GM18505 (cell line): ENCODE results near the gene LYL1.
"Not testable (repeated sequence)": the region's sequence is repeated elsewhere in the genome, so short reads cannot be mapped to it uniquely, and the experiment has no call there.

Source experiments
- ATAC-seq: cut with Tn5 transposase; IDR thresholded peaks from one replicate; pipeline ENCODE4 v1.9.1; 2021; ENCODE audit not compliant: unreplicated experiment
- POLR2A ChIP-seq: IDR thresholded peaks from 4 replicates; pipeline ENCODE4 v1.6.1; 2011; ENCODE audit warnings: borderline replicate concordance; ENCODE audit not compliant: insufficient read depth, insufficient read length; ENCODE audit errors: extremely low read depth

Gene LYL1

DNA sequence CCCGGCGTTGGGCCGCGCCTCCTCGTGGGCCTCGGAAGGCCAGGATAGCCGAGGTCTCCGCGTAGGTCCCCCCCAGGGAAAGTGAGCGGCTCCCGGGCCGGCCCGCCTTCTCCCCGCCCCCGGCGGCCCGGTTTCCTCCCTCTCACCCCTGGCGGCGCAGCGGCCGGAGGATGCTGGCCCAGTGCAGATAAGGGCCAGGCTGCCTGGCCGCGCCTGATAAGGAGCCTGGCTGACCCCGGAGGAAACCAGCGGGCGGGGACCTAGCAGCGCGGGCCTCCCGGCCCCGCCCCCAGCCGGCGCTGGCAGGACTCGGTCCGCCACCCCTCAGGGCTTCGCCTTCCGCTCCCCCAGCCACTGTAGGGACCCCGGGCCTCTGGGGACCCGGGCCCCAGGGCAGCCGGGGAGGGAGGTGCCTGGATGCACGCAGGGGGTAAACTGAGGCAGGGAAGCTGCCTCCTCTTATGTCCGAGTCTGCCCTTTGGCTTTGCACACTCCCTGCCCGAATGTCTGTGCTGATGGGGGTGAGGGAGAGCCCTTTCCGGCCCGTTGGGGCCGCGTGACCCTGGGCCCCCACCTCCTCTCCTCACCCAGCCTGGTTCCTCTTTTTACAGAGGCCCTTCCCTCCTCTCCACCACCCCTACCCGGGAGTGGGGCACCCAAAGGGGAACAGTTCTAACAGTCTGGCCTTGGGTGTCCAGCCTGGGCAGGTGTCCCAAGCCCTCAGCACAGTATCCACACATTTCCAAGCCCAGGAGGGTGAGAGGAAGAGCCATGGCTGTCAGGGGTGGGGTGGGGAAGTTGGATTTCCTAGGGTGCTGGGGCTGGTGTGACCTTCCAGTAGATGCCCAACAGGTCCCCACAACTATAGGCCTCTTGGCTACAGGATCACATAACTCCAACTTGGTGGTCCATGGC, at the start of gene LYL1:
Gene LYL1 (minus strand): TSS at position 193 of the 915 bp plus-strand sequence. CDS start 1,687 bp downstream, outside the sequence.
- ATAC-seq: peak; percentile 32

DNA sequence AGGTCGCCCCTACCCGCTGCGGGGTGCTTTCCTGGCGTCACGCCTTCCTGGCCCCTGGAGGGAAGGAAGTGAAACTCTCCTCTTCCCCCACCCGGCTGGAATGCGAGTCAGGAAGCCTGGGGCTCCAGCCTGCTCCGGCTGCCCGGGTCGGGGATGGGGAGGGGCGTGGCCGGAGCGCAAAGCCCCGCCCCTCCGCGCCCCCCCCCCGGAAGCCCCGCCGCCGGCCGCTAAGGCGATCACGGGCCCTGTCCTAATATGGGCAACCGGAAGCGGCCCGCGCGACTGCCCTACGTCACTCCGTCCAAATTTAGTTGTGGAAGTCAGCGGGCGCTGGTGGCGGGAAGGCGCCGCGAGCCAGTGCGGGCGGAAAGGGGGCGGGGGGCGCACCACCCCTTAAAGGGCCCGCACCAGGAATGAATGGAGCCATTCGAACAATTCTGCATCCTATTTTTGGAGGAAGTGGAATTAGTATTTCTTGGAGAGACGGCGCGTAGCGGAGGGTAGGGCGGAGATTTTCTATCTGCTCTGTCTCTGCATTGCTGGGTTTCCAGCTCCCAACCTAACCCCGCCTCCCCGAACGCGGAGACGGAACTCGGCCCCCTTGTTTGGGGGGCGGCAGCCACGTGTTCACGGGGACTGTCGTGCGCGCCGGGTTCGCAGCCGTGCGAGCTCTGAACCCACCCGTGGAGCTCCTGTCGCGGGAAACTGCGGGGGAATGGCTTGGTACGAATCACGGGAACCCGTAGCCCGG, 49.1 kb upstream of the LYL1 start:
- ATAC-seq: peak; percentile 37
- TF ChIP-seq POLR2A: peak; percentile 53

More for the DNA sequence above, at the start of gene LYL1:
- TF ChIP-seq POLR2A: peak; percentile 68

GRCh38 chr19:13150931-13151604, 48.4 kb upstream of the LYL1 start:
- no peak for ATAC-seq
- no peak for TF ChIP-seq POLR2A

DNA sequence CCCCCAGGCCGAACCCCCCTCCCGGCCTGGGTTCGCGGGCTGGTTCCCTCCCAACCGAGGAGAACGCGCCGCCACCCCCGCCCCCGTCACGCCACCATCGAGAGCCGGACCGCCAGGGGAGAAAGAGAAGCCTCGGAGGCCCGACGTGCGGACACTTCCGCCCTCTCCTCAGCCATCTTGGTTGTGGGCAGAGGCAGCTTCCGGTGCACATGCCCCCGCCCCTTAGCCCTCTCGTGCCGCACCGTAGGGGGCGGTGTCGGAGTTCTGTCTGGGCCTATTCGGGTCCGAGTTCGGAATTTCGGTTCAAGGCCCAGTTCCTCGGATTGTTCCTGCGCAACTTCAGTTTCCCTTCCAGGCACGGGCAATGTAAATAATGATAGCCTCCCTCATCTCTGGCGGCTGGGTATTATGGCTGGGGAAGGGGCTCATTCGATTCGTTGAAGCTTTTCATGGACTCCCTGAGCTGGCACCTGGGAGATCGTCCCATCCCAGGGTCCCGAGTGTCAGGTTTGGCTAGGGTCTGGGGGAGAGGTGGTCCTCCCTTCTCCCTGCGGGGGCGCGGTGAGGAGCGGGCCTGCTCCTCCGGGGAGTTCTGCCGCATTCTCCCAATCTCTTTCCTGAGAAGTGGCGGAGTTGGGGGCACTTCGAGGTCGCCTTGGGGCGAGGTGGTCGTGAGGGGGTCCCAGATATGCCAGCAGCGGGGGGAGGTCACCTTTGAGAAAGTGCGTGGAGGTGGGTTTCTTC, 47.7 kb upstream of the LYL1 start, which contains the start of the genes IER2 and STX10:
Gene IER2 (plus strand): TSS at position 225 of the 744 bp plus-strand sequence. CDS start 2,776 bp downstream, outside the sequence.
Gene STX10 (minus strand): TSS at position 189 of the 744 bp plus-strand sequence. CDS start 202 bp downstream, outside the sequence.
- peak; percentile 20 for ATAC-seq
- peak; percentile 47 for TF ChIP-seq POLR2A

DNA sequence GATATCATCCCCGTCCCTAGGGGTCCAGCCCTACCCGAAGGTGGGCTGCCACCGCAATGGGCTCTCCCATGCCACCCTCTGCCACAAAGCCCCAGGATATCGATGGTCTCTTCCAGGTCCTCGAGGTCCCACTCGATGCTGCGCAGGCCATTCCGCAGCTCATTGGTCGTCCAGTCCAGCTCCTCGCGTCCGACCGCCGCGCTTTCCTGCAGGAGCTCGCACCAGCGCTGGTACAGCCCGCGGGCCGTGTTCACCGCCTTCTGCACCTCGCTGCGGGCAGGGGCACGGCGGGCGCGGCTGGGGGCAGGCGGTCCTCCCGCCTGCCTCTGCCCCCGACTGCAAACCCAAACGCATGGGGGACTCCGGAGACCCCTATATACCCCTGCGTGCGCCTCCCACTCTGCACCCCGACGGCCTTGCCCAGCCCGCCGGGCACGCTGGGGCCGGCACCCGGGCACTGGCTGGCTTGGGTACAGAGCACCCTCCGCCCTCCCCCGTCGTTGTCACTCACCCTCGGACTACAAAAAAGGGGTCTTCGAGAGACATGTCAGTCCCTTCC, 47.0 kb upstream of the LYL1 start:
- no peak for ATAC-seq
- no peak for TF ChIP-seq POLR2A

DNA sequence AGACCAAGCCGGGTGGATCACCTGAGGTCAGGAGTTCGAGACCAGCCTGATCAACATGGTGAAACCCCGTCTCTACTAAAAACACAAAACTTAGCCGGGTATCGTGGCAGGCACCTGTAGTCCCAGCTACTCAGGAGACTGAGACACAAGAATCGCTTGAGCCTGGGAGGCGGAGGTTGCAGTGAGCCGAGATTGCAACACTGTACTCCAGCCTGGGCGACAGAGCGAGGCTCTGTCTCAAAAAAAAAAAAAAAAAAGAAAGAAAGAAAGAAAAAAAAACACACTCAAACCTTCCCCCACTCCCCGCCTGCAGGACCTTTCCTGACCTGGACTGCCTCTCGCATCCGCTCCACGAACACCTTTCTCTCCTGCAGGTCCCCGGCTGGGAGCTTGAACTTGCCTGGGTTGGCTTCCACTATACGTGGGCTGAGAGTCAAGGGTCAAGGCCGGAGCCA, 46.5 kb upstream of the LYL1 start:
- ATAC-seq: not testable (repeated sequence)

- TF ChIP-seq POLR2A: no peak
- ATAC-seq: no peak
Observed at GRCh38 chr19:13146763-13147563, 44.3 kb upstream of the LYL1 start.

- no peak for TF ChIP-seq POLR2A
- no peak for ATAC-seq
Observed at GRCh38 chr19:13139633-13140311, 37.1 kb upstream of the LYL1 start.

- TF ChIP-seq POLR2A: no peak
- no peak for ATAC-seq
Observed at GRCh38 chr19:13138916-13139198, 36.2 kb upstream of the LYL1 start.

- no peak for ATAC-seq
- TF ChIP-seq POLR2A: no peak
Observed at GRCh38 chr19:13138171-13138915, 35.7 kb upstream of the LYL1 start.
